IMR-90 (cell line): ENCODE measurements around the gene SUN5. TPM values are rescaled to one million over a fixed set of nuclear protein-coding genes. Genes with fewer than 3 reads are reported as not detected.
"Not testable (repeated sequence)": the region's sequence is repeated elsewhere in the genome, so short reads cannot be mapped to it uniquely, and the experiment has no call there.

Experiments used
- ATAC-seq: fragments of 200-7000 bp; cut with Tn5 transposase; 2 replicates; pipeline ENCODE4 v1.9.1; 2020; ENCODE audit warnings: low read depth, mild to moderate bottlenecking, moderate library complexity
- BruUV-seq: library from RNA; stranded (reverse); fragments of 400-500 nt; replicated peaks from 2 replicates; lab custom pipeline; 2021; lab: Mats Ljungman, UMichigan
- CTCF ChIA-PET: fragments of 300-600 bp; formaldehyde crosslinking; extraction: SDS; loops from one replicate; lab custom pipeline; 2021; ENCODE audit warnings: antibody characterized with exemption; lab: Yijun Ruan, JAX
- POLR2A ChIA-PET: fragments of 300-600 bp; sonication (Branson Sonifier 250); formaldehyde crosslinking; loops from one replicate; lab custom pipeline; 2022; ENCODE audit warnings: antibody characterized with exemption; ENCODE audit not compliant: unreplicated experiment; lab: Charles Lee
- DNase-seq: peaks from one replicate; pipeline ENCODE4 v3.0.0; 2013
- H2AFZ ChIP-seq: replicated peaks from 2 replicates; pipeline ENCODE3; 2013; ENCODE audit warnings: low read length, mild to moderate bottlenecking; ENCODE audit not compliant: poor library complexity
- H2AK5ac ChIP-seq: 2 replicates; pipeline ENCODE4 v1.6.1; 2013; ENCODE audit warnings: low read depth, low read length, inconsistent platforms
- H2AK9ac ChIP-seq: replicated peaks from 2 replicates; pipeline ENCODE3; 2013; ENCODE audit warnings: mild to moderate bottlenecking, low read depth, low read length, moderate library complexity; ENCODE audit not compliant: poor library complexity
- H2BK120ac ChIP-seq: 2 replicates; pipeline ENCODE4 v1.6.1; 2013; ENCODE audit warnings: low read depth, low read length, inconsistent platforms
- H2BK15ac ChIP-seq: 3 replicates; pipeline ENCODE4 v1.6.1; 2013; ENCODE audit warnings: low read depth, low read length, inconsistent platforms
- H2BK20ac ChIP-seq: 2 replicates; pipeline ENCODE4 v1.6.1; 2013; ENCODE audit warnings: low read depth, mild to moderate bottlenecking, inconsistent platforms, low read length, moderate library complexity
- H2BK5ac ChIP-seq: 2 replicates; pipeline ENCODE4 v1.6.1; 2013; ENCODE audit warnings: mild to moderate bottlenecking, low read depth, low read length, inconsistent platforms; ENCODE audit not compliant: poor library complexity, severe bottlenecking
- H3K14ac ChIP-seq: replicated peaks from 2 replicates; pipeline ENCODE4 v1.6.1; 2013; ENCODE audit warnings: low read depth, low read length, inconsistent platforms
- H3K18ac ChIP-seq: 2 replicates; pipeline ENCODE4 v1.6.1; 2013; ENCODE audit warnings: low read depth, low read length, control low read depth
- H3K23ac ChIP-seq: 2 replicates; pipeline ENCODE4 v1.6.1; 2013; ENCODE audit warnings: low read depth, low read length, inconsistent platforms
- H3K27ac ChIP-seq: 2 replicates; pipeline ENCODE4 v1.5.1; 2013; ENCODE audit warnings: mild to moderate bottlenecking, control low read depth, low read length; ENCODE audit not compliant: insufficient read depth
- H3K27me3 ChIP-seq: 2 replicates; pipeline ENCODE4 v1.6.1; 2013; ENCODE audit warnings: low read length; ENCODE audit not compliant: control insufficient read depth, insufficient read depth
- H3K36me3 ChIP-seq: 2 replicates; pipeline ENCODE4 v1.6.1; 2013; ENCODE audit warnings: low read length, mixed read lengths; ENCODE audit not compliant: control insufficient read depth, insufficient read depth
- H3K4ac ChIP-seq: 2 replicates; pipeline ENCODE4 v1.6.1; 2013; ENCODE audit warnings: low read depth, low read length, inconsistent platforms
- H3K4me1 ChIP-seq: 2 replicates; pipeline ENCODE4 v1.6.1; 2013; ENCODE audit warnings: low read length, mixed read lengths; ENCODE audit not compliant: control insufficient read depth, insufficient read depth
- H3K4me2 ChIP-seq: 2 replicates; pipeline ENCODE4 v1.6.1; 2013; ENCODE audit warnings: low read depth, mild to moderate bottlenecking, control low read depth, low read length, moderate library complexity
- H3K4me3 ChIP-seq: 2 replicates; pipeline ENCODE4 v1.5.1; 2013; ENCODE audit warnings: low read depth, mild to moderate bottlenecking, control low read depth, low read length, moderate library complexity; ENCODE audit not compliant: insufficient read depth
- H3K56ac ChIP-seq: 2 replicates; pipeline ENCODE4 v1.6.1; 2013; ENCODE audit warnings: low read length, inconsistent platforms; ENCODE audit not compliant: insufficient read depth; ENCODE audit errors: extremely low read depth
- H3K79me1 ChIP-seq, 2 experiments: 2 replicates each; pipeline ENCODE4 v1.6.1; 2013; ENCODE audit warnings: low read length in 2 of 2, inconsistent platforms in 1 of 2, low read depth in 1 of 2
- H3K9ac ChIP-seq: 2 replicates; pipeline ENCODE4 v1.6.1; 2013; ENCODE audit warnings: low read depth, low read length, control low read depth
- H3K9me1 ChIP-seq: 2 replicates; pipeline ENCODE4 v1.6.1; 2013; ENCODE audit warnings: low read length, inconsistent platforms; ENCODE audit not compliant: insufficient read depth
- H3K9me3 ChIP-seq: 2 replicates; pipeline ENCODE4 v1.6.1; 2013; ENCODE audit warnings: low read length; ENCODE audit not compliant: control insufficient read depth, insufficient read depth
- H4K20me1 ChIP-seq: 2 replicates; pipeline ENCODE4 v1.6.1; 2013; ENCODE audit warnings: low read length, inconsistent platforms; ENCODE audit not compliant: insufficient read depth
- H4K5ac ChIP-seq: 2 replicates; pipeline ENCODE4 v1.6.1; 2013; ENCODE audit warnings: mild to moderate bottlenecking, low read depth, low read length, control low read depth
- H4K8ac ChIP-seq, 2 experiments: 2 replicates each; pipeline ENCODE4 v1.6.1; 2013; ENCODE audit warnings: low read depth in 2 of 2, low read length in 2 of 2, control low read depth in 1 of 2, inconsistent platforms in 1 of 2
- H4K91ac ChIP-seq: 2 replicates; pipeline ENCODE4 v1.6.1; 2013; ENCODE audit warnings: low read depth, low read length, inconsistent platforms; ENCODE audit not compliant: insufficient read depth
- MAFK ChIP-seq: IDR thresholded peaks from 2 replicates; pipeline ENCODE4 v1.6.1; 2012; ENCODE audit warnings: low read depth, low read length, improper control_type of control experiment
- POLR2A ChIP-seq: IDR thresholded peaks from 2 replicates; pipeline ENCODE4 v1.6.1; 2012; ENCODE audit warnings: mild to moderate bottlenecking, low read depth, low read length
- WGBS, 2 experiments: methylation state at CpG; one replicate each; pipeline versions ENCODE4 v1.1.5 to v1.1.7; 2013; ENCODE audit warnings: missing lambda C conversion rate in 2 of 2; ENCODE audit not compliant: insufficient read length in 1 of 2; ENCODE audit errors: extremely low coverage in 2 of 2; 5-methylcytosine and 5-hydroxymethylcytosine counted together
- dilution Hi-C: fragments of 300-500 bp; cut with HindIII; formaldehyde crosslinking; loops from one replicate; pipeline ENCODE4 v1.14.3; 2018; ENCODE audit warnings: low sequenced_read_pairs; ENCODE audit not compliant: unreplicated experiment
- in situ Hi-C: fragments of 300-500 bp; cut with MboI; formaldehyde crosslinking; loops from 3 replicates; pipeline ENCODE4 v1.14.3; 2019; ENCODE audit warnings: low sequenced_read_pairs, inconsistent platforms, mixed read lengths
- intact Hi-C: fragments of 100-400 bp; cut with micrococcal nuclease; formaldehyde crosslinking; loops from 2 replicates; pipeline ENCODE4 v1.10.0; 2022
- polyA plus RNA-seq, 3 experiments: library from polyadenylated mRNA; depleted of rRNA; stranded (reverse); fragments of >200 nt; gene quantifications; 2 replicates each; pipeline ENCODE4 v1.2.3, GENCODE V29; 2012; ENCODE audit warnings: low replicate concordance in 1 of 3
- total RNA-seq: library from RNA; depleted of rRNA; stranded (reverse); fragments of >200 nt; gene quantifications from 2 replicates; pipeline ENCODE4 v1.2.3, GENCODE V29; 2012

SUN5 gene
- total and polyA plus RNA-seq, 2 of the 4 experiments (the other 2 are of a cell fraction): not detected

DNA sequence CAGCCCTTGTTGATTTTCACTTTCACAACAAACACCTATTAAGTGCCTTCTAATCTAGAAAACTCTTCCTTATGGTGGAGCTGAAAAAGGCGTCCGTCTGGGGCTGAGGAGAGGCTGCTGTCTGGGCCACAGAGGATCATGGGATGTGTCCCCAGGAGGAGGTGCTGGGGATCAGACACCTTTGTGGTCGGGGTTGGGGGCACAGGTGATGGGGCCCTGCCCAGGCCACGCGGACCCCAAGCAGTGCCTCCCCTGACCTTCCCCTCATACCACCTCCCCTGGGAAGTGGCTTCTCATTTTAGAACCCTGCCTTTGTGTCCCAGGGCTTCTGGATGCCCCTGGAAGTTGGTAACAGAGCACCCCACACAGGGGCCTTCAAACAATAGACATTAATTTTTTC is 41.1 kb downstream of the SUN5 start:
- Histone ChIP-seq H2AK5ac (no peak overlapping the region), H2AK9ac (no peak overlapping the region), H3K56ac (no peak overlapping the region), H2BK120ac (no peak overlapping the region), H3K4me1 (no peaks in the 10 kb centered on the region), H3K27ac (no peak overlapping the region), H3K14ac (no peak overlapping the region), H4K5ac (no peak overlapping the region), H4K20me1 (no peaks in the 10 kb centered on the region), H3K4me2 (no peak overlapping the region), H4K91ac (no peak overlapping the region), H3K79me1 (no peaks in the 10 kb centered on the region), H3K27me3 (peaks cover 15% of the 10 kb centered on the region), H3K36me3 (no peaks in the 10 kb centered on the region), H2BK5ac (no peak overlapping the region), H2BK15ac (no peak overlapping the region), H2BK20ac (no peak overlapping the region), H3K4me3 (no peak overlapping the region), H3K18ac (no peak overlapping the region), H3K9me1 (no peaks in the 10 kb centered on the region), H4K8ac (no peak overlapping the region), H3K4ac (no peak overlapping the region), H3K23ac (no peak overlapping the region), H3K9ac (no peak overlapping the region), H2AFZ (no peak overlapping the region), H3K9me3 (no peaks in the 10 kb centered on the region)
- in situ Hi-C loops (no loop called here), dilution Hi-C loops (no loop called here), intact Hi-C loops (no loop called here)
- ATAC-seq (no peak), DNase-seq (no peak)
- ChIA-PET POLR2A (no interaction called here), CTCF (no interaction called here)
- TF ChIP-seq MAFK (no peak), POLR2A (no peak)
- no CpG with 5 or more reads among the region's 5 CpGs for WGBS, 2 experiments
- no TSS peak for BruUV-seq

DNA sequence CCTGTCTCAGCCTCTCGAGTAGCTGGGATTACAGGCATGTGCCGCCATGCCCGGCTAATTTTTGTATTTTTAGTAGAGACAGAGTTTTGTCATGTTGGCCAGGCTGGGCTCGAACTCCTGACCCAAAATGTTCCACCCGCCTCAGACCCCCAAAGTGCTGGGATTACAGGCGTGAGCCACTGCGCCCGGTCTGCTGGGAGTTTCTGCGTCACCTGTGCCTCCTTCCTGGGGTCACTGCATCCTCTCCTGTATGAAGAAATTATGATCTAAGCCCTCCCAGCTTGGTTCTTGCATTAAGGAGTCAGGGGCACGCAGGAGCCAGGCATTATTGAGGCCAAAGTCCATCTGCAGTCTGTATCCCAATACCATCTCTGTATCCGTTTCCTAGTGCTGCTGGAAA is 41.6 kb downstream of the SUN5 start:
- H4K8ac ChIP-seq, H2BK120ac ChIP-seq, H2AFZ ChIP-seq, CTCF ChIA-PET, dilution Hi-C loops, H3K79me1 ChIP-seq, H3K9me3 ChIP-seq, in situ Hi-C loops, H3K23ac ChIP-seq, H3K9ac ChIP-seq, H3K14ac ChIP-seq, H3K9me1 ChIP-seq, H3K4me3 ChIP-seq, H4K5ac ChIP-seq, H2AK5ac ChIP-seq, ATAC-seq, H3K4me1 ChIP-seq, H2AK9ac ChIP-seq, H4K91ac ChIP-seq, BruUV-seq, H2BK20ac ChIP-seq, H3K4me2 ChIP-seq, H3K18ac ChIP-seq, H3K27ac ChIP-seq, POLR2A ChIA-PET, H2BK15ac ChIP-seq, H4K20me1 ChIP-seq, DNase-seq, H3K36me3 ChIP-seq, H3K4ac ChIP-seq, intact Hi-C loops, H3K56ac ChIP-seq, H2BK5ac ChIP-seq: not testable (repeated sequence)
- peaks cover 15% of the 10 kb centered on the region for H3K27me3 ChIP-seq
- WGBS, 2 experiments: 20% methylated on average over 1 of the region's 11 CpGs; no CpG with 5 or more reads in 1 of the 2 experiments
